ENCODE data around the gene RPLP1.

Gene RPLP1

DNA sequence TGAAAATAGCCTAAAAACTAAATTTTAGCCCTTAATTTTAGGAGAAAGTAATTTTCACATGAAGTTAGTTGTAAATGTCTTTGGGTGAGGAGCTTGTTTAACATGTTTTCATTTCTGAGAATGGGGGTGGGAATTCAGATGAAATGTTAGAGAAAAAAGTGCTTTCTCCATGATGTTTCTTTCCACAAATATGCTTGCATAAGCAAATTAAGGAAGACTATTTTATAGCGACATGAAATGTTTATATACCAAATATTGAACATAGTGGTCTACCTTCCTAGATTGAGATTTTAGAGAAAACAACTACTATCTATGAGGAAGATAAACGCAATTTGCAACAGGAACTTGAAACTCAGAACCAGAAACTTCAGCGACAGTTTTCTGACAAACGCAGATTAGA lies 13.0 kb upstream of the RPLP1 start:
- H3K27me3 ChIP-seq (ENCODE audit: control insufficient read depth, low read length): no peaks in the 10 kb centered on the region
- no peaks in the 10 kb centered on the region for H3K4me1 ChIP-seq (ENCODE audit: control insufficient read depth, low read length)
- no peak overlapping the region for H3K4me2 ChIP-seq (ENCODE audit: low read length)
- no peaks in the 10 kb centered on the region for H3K9me3 ChIP-seq (ENCODE audit: control insufficient read depth, insufficient read depth, low read length)
- H3K79me2 ChIP-seq (ENCODE audit: control insufficient read depth, low read length): no peaks in the 10 kb centered on the region
- peaks cover 92% of the 10 kb centered on the region for H3K36me3 ChIP-seq (ENCODE audit: control insufficient read depth, low read length)
- no peaks in the 10 kb centered on the region for H3K9me2 ChIP-seq (replicated peaks; ENCODE audit: control insufficient read depth, low read length)
- TF ChIP-seq EZH2phosphoT487 (IDR thresholded peaks at IDR 0.05; ENCODE audit: borderline replicate concordance, low read length): no peak
- TF ChIP-seq, protein P1, sequence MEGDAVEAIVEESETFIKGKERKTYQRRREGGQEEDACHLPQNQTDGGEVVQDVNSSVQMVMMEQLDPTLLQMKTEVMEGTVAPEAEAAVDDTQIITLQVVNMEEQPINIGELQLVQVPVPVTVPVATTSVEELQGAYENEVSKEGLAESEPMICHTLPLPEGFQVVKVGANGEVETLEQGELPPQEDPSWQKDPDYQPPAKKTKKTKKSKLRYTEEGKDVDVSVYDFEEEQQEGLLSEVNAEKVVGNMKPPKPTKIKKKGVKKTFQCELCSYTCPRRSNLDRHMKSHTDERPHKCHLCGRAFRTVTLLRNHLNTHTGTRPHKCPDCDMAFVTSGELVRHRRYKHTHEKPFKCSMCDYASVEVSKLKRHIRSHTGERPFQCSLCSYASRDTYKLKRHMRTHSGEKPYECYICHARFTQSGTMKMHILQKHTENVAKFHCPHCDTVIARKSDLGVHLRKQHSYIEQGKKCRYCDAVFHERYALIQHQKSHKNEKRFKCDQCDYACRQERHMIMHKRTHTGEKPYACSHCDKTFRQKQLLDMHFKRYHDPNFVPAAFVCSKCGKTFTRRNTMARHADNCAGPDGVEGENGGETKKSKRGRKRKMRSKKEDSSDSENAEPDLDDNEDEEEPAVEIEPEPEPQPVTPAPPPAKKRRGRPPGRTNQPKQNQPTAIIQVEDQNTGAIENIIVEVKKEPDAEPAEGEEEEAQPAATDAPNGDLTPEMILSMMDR (IDR thresholded peaks at IDR 0.05; ENCODE audit: low read depth, low read length, poor library complexity, severe bottlenecking): no peak
- no peak overlapping the region for H3K4me3 ChIP-seq (ENCODE audit: low read length)
- H3F3A ChIP-seq (ENCODE audit: control insufficient read depth, insufficient read depth): peaks cover 3% of the 10 kb centered on the region
- H3K27ac ChIP-seq (ENCODE audit: low read depth, low read length): no peak overlapping the region
- no peaks in the 10 kb centered on the region; the same call in 1 of the 2 replicates for H4K20me1 ChIP-seq (ENCODE audit: control insufficient read depth, insufficient read depth, low read depth, low read length)

DNA sequence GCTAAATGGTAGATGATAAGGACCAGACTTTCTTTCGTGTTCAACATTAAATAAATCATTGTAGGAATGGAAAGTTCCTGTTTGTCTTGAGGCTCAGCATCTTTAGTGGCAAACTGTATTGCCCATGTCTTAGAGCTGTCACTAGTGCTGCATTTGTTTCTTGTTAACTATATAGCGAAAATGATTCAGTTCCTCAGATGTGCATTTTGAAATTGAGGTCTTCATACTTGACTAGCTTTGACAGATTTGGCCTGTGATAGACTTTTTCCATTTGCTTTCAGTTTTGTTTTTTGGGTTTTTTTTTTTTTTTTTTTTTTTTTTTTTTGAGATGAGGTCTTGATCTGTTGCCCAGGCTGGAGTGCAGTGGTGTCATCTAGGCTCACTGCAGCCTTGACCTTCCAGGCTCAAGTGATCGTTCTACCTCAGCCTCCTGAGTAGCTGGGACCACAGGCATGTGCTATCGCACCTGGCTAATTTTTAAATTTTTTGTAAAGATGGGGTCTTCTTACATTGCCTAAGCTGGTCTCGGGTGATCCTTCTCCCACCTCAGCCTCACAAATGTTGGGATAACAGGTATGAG lies 9.5 kb upstream of the RPLP1 start:
- H3K9me3 ChIP-seq (ENCODE audit: control insufficient read depth, insufficient read depth, low read length): no peaks in the 10 kb centered on the region
- no peaks in the 10 kb centered on the region for H3K27me3 ChIP-seq (ENCODE audit: control insufficient read depth, low read length)
- H3K9me2 ChIP-seq (replicated peaks; ENCODE audit: control insufficient read depth, low read length): no peaks in the 10 kb centered on the region
- no peak overlapping the region for H3K4me2 ChIP-seq (ENCODE audit: low read length)
- no peaks in the 10 kb centered on the region for H3K79me2 ChIP-seq (ENCODE audit: control insufficient read depth, low read length)
- H4K20me1 ChIP-seq (ENCODE audit: control insufficient read depth, insufficient read depth, low read depth, low read length): no peaks in the 10 kb centered on the region; the same call in 1 of the 2 replicates
- H3K4me1 ChIP-seq (ENCODE audit: control insufficient read depth, low read length): no peaks in the 10 kb centered on the region
- peaks cover 5% of the 10 kb centered on the region for H3F3A ChIP-seq (ENCODE audit: control insufficient read depth, insufficient read depth)
- TF ChIP-seq, protein P1 (IDR thresholded peaks at IDR 0.05; ENCODE audit: low read depth, low read length, poor library complexity, severe bottlenecking): no peak
- no peak for TF ChIP-seq EZH2phosphoT487 (IDR thresholded peaks at IDR 0.05; ENCODE audit: borderline replicate concordance, low read length)
- H3K4me3 ChIP-seq (ENCODE audit: low read length): no peak overlapping the region
- peaks cover 92% of the 10 kb centered on the region for H3K36me3 ChIP-seq (ENCODE audit: control insufficient read depth, low read length)
- H3K27ac ChIP-seq (ENCODE audit: low read depth, low read length): no peak overlapping the region

DNA sequence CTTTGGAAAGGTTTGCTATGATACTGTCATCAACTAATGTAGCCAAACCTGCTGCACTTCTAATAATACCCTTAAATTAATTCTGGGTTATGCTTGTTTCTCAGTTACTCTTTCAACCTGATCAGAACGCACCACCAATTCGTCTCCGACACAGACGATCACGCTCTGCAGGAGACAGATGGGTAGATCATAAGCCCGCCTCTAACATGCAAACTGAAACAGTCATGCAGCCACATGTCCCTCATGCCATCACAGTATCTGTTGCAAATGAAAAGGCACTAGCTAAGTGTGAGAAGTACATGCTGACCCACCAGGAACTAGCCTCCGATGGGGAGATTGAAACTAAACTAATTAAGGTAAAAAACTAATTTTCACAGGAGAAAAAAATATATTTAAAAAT lies 7.9 kb upstream of the RPLP1 start:
- peaks cover 81% of the 10 kb centered on the region for H3K36me3 ChIP-seq (ENCODE audit: control insufficient read depth, low read length)
- H4K20me1 ChIP-seq (ENCODE audit: control insufficient read depth, insufficient read depth, low read depth, low read length): no peaks in the 10 kb centered on the region; the same call in 1 of the 2 replicates
- no peaks in the 10 kb centered on the region for H3K4me1 ChIP-seq (ENCODE audit: control insufficient read depth, low read length)

More for the DNA sequence above, 7.9 kb upstream of the RPLP1 start:
- Histone ChIP-seq H3K79me2 (ENCODE audit: control insufficient read depth, low read length) (no peaks in the 10 kb centered on the region), H3K4me3 (ENCODE audit: low read length) (no peak overlapping the region), H3K9me2 (replicated peaks; ENCODE audit: control insufficient read depth, low read length) (no peaks in the 10 kb centered on the region), H3K27ac (ENCODE audit: low read depth, low read length) (no peak overlapping the region), H3K27me3 (ENCODE audit: control insufficient read depth, low read length) (no peaks in the 10 kb centered on the region), H3F3A (ENCODE audit: control insufficient read depth, insufficient read depth) (peaks cover 6% of the 10 kb centered on the region), H3K9me3 (ENCODE audit: control insufficient read depth, insufficient read depth, low read length) (no peaks in the 10 kb centered on the region), H3K4me2 (ENCODE audit: low read length) (no peak overlapping the region)
- TF ChIP-seq, protein P1 (IDR thresholded peaks at IDR 0.05; ENCODE audit: low read depth, low read length, poor library complexity, severe bottlenecking): no peak
- TF ChIP-seq EZH2phosphoT487 (IDR thresholded peaks at IDR 0.05; ENCODE audit: borderline replicate concordance, low read length): no peak

Measured in DOHH2 (cell line).